ENCODE data around the gene ROR2. TPM values are rescaled to one million over a fixed set of nuclear protein-coding genes. Genes with fewer than 3 reads are reported as not detected.

ROR2 gene
- polyA plus RNA-seq, 1 experiment: 9.7 TPM

- H3K4me3 ChIP-seq (ENCODE audit: low read depth, low read length): no peak overlapping the region
- H3K27ac ChIP-seq (ENCODE audit: low read depth, low read length): no peak overlapping the region
- no peak for DNase-seq (ENCODE audit: low read depth, low spot score)
- no peak for TF ChIP-seq CTCF (IDR thresholded peaks at IDR 0.05; ENCODE audit: low read depth, low read length)
- H3K9me3 ChIP-seq (ENCODE audit: control insufficient read depth, insufficient read depth, low read length): no peaks in the 10 kb centered on the region; the same call in 1 of the 2 replicates
- POLR2A ChIA-PET: no interaction called here
- CTCF ChIA-PET: interaction anchor here (1.1 kb wide), 1 partner anchor 12 kb away, joined by 7 read pairs; no protein-coding TSS in a partner anchor
- H3K27me3 ChIP-seq (ENCODE audit: control insufficient read depth, insufficient read depth, low read length): no peaks in the 10 kb centered on the region
These were observed 7.8 kb downstream of the ROR2 start for GRCh38 chr9:91942201-91942600.

GRCh38 chr9:91939978-91940377 lies 10.1 kb downstream of the ROR2 start:
- ChIA-PET CTCF (no interaction called here), POLR2A (no interaction called here)
- no peak for TF ChIP-seq CTCF (IDR thresholded peaks at IDR 0.05; ENCODE audit: low read depth, low read length)
- Histone ChIP-seq H3K27me3 (ENCODE audit: control insufficient read depth, insufficient read depth, low read length) (no peaks in the 10 kb centered on the region), H3K27ac (ENCODE audit: low read depth, low read length) (no peak overlapping the region), H3K4me3 (ENCODE audit: low read depth, low read length) (no peak overlapping the region), H3K9me3 (ENCODE audit: control insufficient read depth, insufficient read depth, low read length) (no peaks in the 10 kb centered on the region; the same call in 1 of the 2 replicates)
- no peak for DNase-seq (ENCODE audit: low read depth, low spot score)

GRCh38 chr9:91937727-91938126 lies 12.3 kb downstream of the ROR2 start:
- no peak for TF ChIP-seq CTCF (IDR thresholded peaks at IDR 0.05; ENCODE audit: low read depth, low read length)
- no peaks in the 10 kb centered on the region for H3K27me3 ChIP-seq (ENCODE audit: control insufficient read depth, insufficient read depth, low read length)
- ChIA-PET CTCF (interaction anchor here (0.8 to 1.5 kb wide), 3 partner anchors 12 to 197 kb away, joined by 3 to 9 read pairs (median 3); partner anchors contain the start of gene ROR2), POLR2A (no interaction called here)
- H3K4me3 ChIP-seq (ENCODE audit: low read depth, low read length): no peak overlapping the region
- peaks cover 3% of the 10 kb centered on the region for H3K9me3 ChIP-seq (ENCODE audit: control insufficient read depth, insufficient read depth, low read length)
- no peak for DNase-seq (ENCODE audit: low read depth, low spot score)
- no peak overlapping the region for H3K27ac ChIP-seq (ENCODE audit: low read depth, low read length)

- CTCF ChIA-PET: interaction anchor here (0.8 to 3.5 kb wide), 4 partner anchors 13 to 197 kb away, joined by 3 to 20 read pairs (median 6); partner anchors contain the start of gene ROR2
- DNase-seq (ENCODE audit: low read depth, low spot score): no peak
- Histone ChIP-seq H3K27me3 (ENCODE audit: control insufficient read depth, insufficient read depth, low read length) (no peaks in the 10 kb centered on the region), H3K4me3 (ENCODE audit: low read depth, low read length) (no peak overlapping the region), H3K9me3 (ENCODE audit: control insufficient read depth, insufficient read depth, low read length) (peaks cover 3% of the 10 kb centered on the region; the same call in 1 of the 2 replicates), H3K27ac (ENCODE audit: low read depth, low read length) (no peak overlapping the region)
- TF ChIP-seq CTCF (IDR thresholded peaks at IDR 0.05; ENCODE audit: low read depth, low read length): no peak
- POLR2A ChIA-PET: interaction anchor here (0.7 kb wide), 1 partner anchor 88 kb away, joined by 6 read pairs; no protein-coding TSS in a partner anchor
These were observed 13.0 kb downstream of the ROR2 start for GRCh38 chr9:91937056-91937455.

- CTCF ChIA-PET: interaction anchor here (2.4 to 3.5 kb wide), 2 partner anchors 9 to 19 kb away, joined by 7 to 20 read pairs; no protein-coding TSS in a partner anchor
- POLR2A ChIA-PET: no interaction called here
- no peak for TF ChIP-seq CTCF (IDR thresholded peaks at IDR 0.05; ENCODE audit: low read depth, low read length)
- no peaks in the 10 kb centered on the region for H3K27me3 ChIP-seq (ENCODE audit: control insufficient read depth, insufficient read depth, low read length)
- H3K4me3 ChIP-seq (ENCODE audit: low read depth, low read length): no peak overlapping the region
- H3K27ac ChIP-seq (ENCODE audit: low read depth, low read length): peak overlapping the region; percentile 21
- H3K9me3 ChIP-seq (ENCODE audit: control insufficient read depth, insufficient read depth, low read length): peaks cover 3% of the 10 kb centered on the region; the same call in 1 of the 2 replicates
- DNase-seq (ENCODE audit: low read depth, low spot score): no peak
These were observed 14.1 kb downstream of the ROR2 start for GRCh38 chr9:91935805-91936514.

Measured in AG04450 (cell line).